ENCODE data around the gene CTNNAL1. TPM values are rescaled to one million over a fixed set of nuclear protein-coding genes. Genes with fewer than 3 reads are reported as not detected.

Gene CTNNAL1
- polyA plus RNA-seq, 1 donor from 2014 or later = 24.7 TPM

DNA sequence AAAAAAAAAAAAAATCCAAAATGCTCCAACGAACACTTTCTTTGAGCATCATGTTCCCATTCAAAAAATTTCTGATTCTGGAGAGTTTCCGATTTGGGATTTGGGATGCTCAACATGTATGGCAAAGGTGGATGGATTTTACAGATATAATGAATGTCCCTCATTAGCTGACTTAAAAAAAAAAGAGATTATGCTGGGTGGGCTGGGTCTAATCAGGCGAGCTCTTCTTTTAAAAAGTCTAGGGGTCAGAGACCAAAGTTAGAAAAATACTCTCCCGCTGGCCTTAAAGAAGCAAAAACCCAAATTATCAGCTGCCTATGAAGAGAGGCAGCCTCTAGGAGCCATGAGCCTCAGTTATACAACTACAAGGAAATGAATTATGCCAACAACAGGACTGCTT, 15.2 kb upstream of the CTNNAL1 start:
- no peak for TF ChIP-seq MXI1 (conservative IDR thresholded peaks at IDR 0.05; ENCODE audit: poor library complexity, severe bottlenecking)
- TF ChIP-seq, protein P1, sequence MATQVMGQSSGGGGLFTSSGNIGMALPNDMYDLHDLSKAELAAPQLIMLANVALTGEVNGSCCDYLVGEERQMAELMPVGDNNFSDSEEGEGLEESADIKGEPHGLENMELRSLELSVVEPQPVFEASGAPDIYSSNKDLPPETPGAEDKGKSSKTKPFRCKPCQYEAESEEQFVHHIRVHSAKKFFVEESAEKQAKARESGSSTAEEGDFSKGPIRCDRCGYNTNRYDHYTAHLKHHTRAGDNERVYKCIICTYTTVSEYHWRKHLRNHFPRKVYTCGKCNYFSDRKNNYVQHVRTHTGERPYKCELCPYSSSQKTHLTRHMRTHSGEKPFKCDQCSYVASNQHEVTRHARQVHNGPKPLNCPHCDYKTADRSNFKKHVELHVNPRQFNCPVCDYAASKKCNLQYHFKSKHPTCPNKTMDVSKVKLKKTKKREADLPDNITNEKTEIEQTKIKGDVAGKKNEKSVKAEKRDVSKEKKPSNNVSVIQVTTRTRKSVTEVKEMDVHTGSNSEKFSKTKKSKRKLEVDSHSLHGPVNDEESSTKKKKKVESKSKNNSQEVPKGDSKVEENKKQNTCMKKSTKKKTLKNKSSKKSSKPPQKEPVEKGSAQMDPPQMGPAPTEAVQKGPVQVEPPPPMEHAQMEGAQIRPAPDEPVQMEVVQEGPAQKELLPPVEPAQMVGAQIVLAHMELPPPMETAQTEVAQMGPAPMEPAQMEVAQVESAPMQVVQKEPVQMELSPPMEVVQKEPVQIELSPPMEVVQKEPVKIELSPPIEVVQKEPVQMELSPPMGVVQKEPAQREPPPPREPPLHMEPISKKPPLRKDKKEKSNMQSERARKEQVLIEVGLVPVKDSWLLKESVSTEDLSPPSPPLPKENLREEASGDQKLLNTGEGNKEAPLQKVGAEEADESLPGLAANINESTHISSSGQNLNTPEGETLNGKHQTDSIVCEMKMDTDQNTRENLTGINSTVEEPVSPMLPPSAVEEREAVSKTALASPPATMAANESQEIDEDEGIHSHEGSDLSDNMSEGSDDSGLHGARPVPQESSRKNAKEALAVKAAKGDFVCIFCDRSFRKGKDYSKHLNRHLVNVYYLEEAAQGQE (IDR thresholded peaks at IDR 0.05; ENCODE audit: borderline replicate concordance) = no peak
- no peak for TF ChIP-seq CTCF (IDR thresholded peaks at IDR 0.05; ENCODE audit: poor library complexity, severe bottlenecking)
- TF ChIP-seq SMC3 (conservative IDR thresholded peaks at IDR 0.05; ENCODE audit: poor library complexity) = no peak
- no peak for TF ChIP-seq POLR2AphosphoS5 (IDR thresholded peaks at IDR 0.05)
- TF ChIP-seq EZH2 (IDR thresholded peaks at IDR 0.05; ENCODE audit: borderline replicate concordance, insufficient read depth, low read length, poor library complexity, severe bottlenecking) = no peak
- TF ChIP-seq EP300 (conservative IDR thresholded peaks at IDR 0.05; ENCODE audit: poor library complexity, severe bottlenecking) = no peak
- TF ChIP-seq TAF1 (IDR thresholded peaks at IDR 0.05; ENCODE audit: low read depth) = no peak
- no peak for TF ChIP-seq RAD21 (conservative IDR thresholded peaks at IDR 0.05)
- Histone ChIP-seq H3K79me2 (replicated peaks; ENCODE audit: insufficient read depth, low read length) (no peaks in the 10 kb centered on the region), H4K20me1 (ENCODE audit: insufficient read depth) (no peaks in the 10 kb centered on the region), H3K27ac (ENCODE audit: low read length) (no peak overlapping the region), H3K27me3 (ENCODE audit: insufficient read depth, low read depth, low read length) (no peaks in the 10 kb centered on the region), H2AFZ (ENCODE audit: low read depth, low read length) (no peak overlapping the region), H3K4me3 (ENCODE audit: low read length) (no peak overlapping the region), H3K36me3 (ENCODE audit: insufficient read depth, low read length) (no peaks in the 10 kb centered on the region), H3K9ac (ENCODE audit: low read length) (no peak overlapping the region), H3K9me3 (ENCODE audit: low read length) (no peaks in the 10 kb centered on the region), H3F3A (ENCODE audit: insufficient read depth, low read length, poor library complexity, severe bottlenecking) (no peaks in the 10 kb centered on the region), H3K9me2 (ENCODE audit: insufficient read depth, low read length) (no peaks in the 10 kb centered on the region), H3K4me2 (ENCODE audit: low read length) (no peak overlapping the region)

- Histone ChIP-seq H3K27me3 (ENCODE audit: insufficient read depth, low read depth, low read length) (no peaks in the 10 kb centered on the region), H3K79me2 (replicated peaks; ENCODE audit: insufficient read depth, low read length) (no peaks in the 10 kb centered on the region), H3F3A (ENCODE audit: insufficient read depth, low read length, poor library complexity, severe bottlenecking) (no peaks in the 10 kb centered on the region), H4K20me1 (ENCODE audit: insufficient read depth) (no peaks in the 10 kb centered on the region), H3K4me2 (ENCODE audit: low read length) (no peak overlapping the region), H2AFZ (ENCODE audit: low read depth, low read length) (no peak overlapping the region), H3K4me3 (ENCODE audit: low read length) (no peak overlapping the region), H3K9ac (ENCODE audit: low read length) (no peak overlapping the region), H3K9me3 (ENCODE audit: low read length) (no peaks in the 10 kb centered on the region), H3K36me3 (ENCODE audit: insufficient read depth, low read length) (no peaks in the 10 kb centered on the region), H3K9me2 (ENCODE audit: insufficient read depth, low read length) (no peaks in the 10 kb centered on the region), H3K27ac (ENCODE audit: low read length) (no peak overlapping the region)
- TF ChIP-seq MXI1 (conservative IDR thresholded peaks at IDR 0.05; ENCODE audit: poor library complexity, severe bottlenecking) (no peak), TAF1 (IDR thresholded peaks at IDR 0.05; ENCODE audit: low read depth) (no peak), EZH2 (IDR thresholded peaks at IDR 0.05; ENCODE audit: borderline replicate concordance, insufficient read depth, low read length, poor library complexity, severe bottlenecking) (no peak)
- TF ChIP-seq, protein P1 (IDR thresholded peaks at IDR 0.05; ENCODE audit: borderline replicate concordance) = no peak
Observed at GRCh38 chr9:109027176-109027575, 13.9 kb upstream of the CTNNAL1 start.
